ENCODE measurements around the gene DHRS7. TPM values are rescaled to one million over a fixed set of nuclear protein-coding genes. Genes with fewer than 3 reads are reported as not detected.

DHRS7 gene
- total and polyA plus RNA-seq, 2 of the 8 experiments (the other 6 are each of a cell fraction or from before 2014, with no cell fraction given), result 10.8 to 27.5 TPM

GRCh38 chr14:60178164-60178563 is 13.0 kb upstream of the DHRS7 start:
- no peaks in the 10 kb centered on the region for H3K4me1 ChIP-seq (replicated peaks in 1 of 4; ENCODE audit: control insufficient read depth in 3 of 4, insufficient read depth in 4 of 4, low read length in 3 of 4)
- H2AK5ac ChIP-seq (ENCODE audit: low read depth, low read length), result no peak overlapping the region
- H3K9ac ChIP-seq (replicated peaks in 1 of 4; ENCODE audit: extremely low read depth in 1 of 4, low read depth in 3 of 4, low read length in 3 of 4), result no peak overlapping the region
- WGBS, 2 experiments (ENCODE audit: extremely low coverage in 1 of 2, insufficient coverage in 1 of 2, insufficient read length in 1 of 2, insufficient replicate concordance in 2 of 2, low coverage in 1 of 2, low lambda C conversion rate in 2 of 2, missing lambda C conversion rate in 1 of 2), result 96% methylated on average over 1 of the region's 1 CpG; no CpG with 5 or more reads in 1 of the 2 experiments
- no peak overlapping the region for H3K4me2 ChIP-seq (ENCODE audit: insufficient read depth in 1 of 2, low read depth in 2 of 2, low read length in 2 of 2)
- ChIA-PET POLR2A (ENCODE audit: partially characterized antibody) (no interaction called here), CTCF (ENCODE audit: partially characterized antibody) (no interaction called here)
- no peak overlapping the region for H2BK12ac ChIP-seq (ENCODE audit: low read depth, low read length)
- TF ChIP-seq KDM1A (IDR thresholded peaks at IDR 0.05; ENCODE audit: borderline replicate concordance, low read length) (peak; percentile 75), ZNF274 (IDR thresholded peaks at IDR 0.05; ENCODE audit: borderline replicate concordance, extremely low read depth, low read length) (no peak), HDAC2 (IDR thresholded peaks at IDR 0.05; ENCODE audit: borderline replicate concordance in 1 of 2, low read depth in 2 of 2, low read length in 2 of 2) (peak in 1 of 2 experiments; percentile 69; a peak in 1 of 4 replicates), SAP30 (IDR thresholded peaks at IDR 0.05; ENCODE audit: insufficient read depth, insufficient replicate concordance, low read length) (no peak), GABPA (IDR thresholded peaks at IDR 0.05; ENCODE audit: borderline replicate concordance, insufficient read depth, low read length) (no peak), HDAC6 (IDR thresholded peaks at IDR 0.05; ENCODE audit: low read depth, low read length) (no peak)
- no peaks in the 10 kb centered on the region for H3K79me2 ChIP-seq (ENCODE audit: control insufficient read depth in 1 of 2, insufficient read depth in 2 of 2, low read length in 2 of 2)
- no peak for FAIRE-seq
- H3K56ac ChIP-seq (replicated peaks; ENCODE audit: insufficient read length, low read depth, low read length), result no peak overlapping the region
- no peak overlapping the region for H4K5ac ChIP-seq (ENCODE audit: insufficient read length, low read depth, low read length)
- no peak overlapping the region for H3K4me3 ChIP-seq (ENCODE audit: extremely low read depth in 1 of 4, insufficient read depth in 2 of 4, low read depth in 3 of 4, low read length in 4 of 4)
- no peak overlapping the region for H2BK15ac ChIP-seq (ENCODE audit: low read length)
- no peak overlapping the region for H2AFZ ChIP-seq (ENCODE audit: low read length)
- no peak for DNase-seq (ENCODE audit: low read depth in 1 of 2, low spot score in 2 of 2)
- no peak overlapping the region for H3K23ac ChIP-seq (ENCODE audit: insufficient read length)
- H3K79me1 ChIP-seq (ENCODE audit: low read depth, low read length), result no peaks in the 10 kb centered on the region
- H4K91ac ChIP-seq (replicated peaks; ENCODE audit: insufficient read length, low read length), result no peak overlapping the region
- no peaks in the 10 kb centered on the region for H4K20me1 ChIP-seq (replicated peaks in 1 of 2; ENCODE audit: control insufficient read depth in 1 of 2, insufficient read depth in 2 of 2, low read length in 2 of 2)
- H3K4ac ChIP-seq (replicated peaks; ENCODE audit: insufficient read length, low read depth, low read length), result no peak overlapping the region
- no peak overlapping the region for H2BK5ac ChIP-seq (ENCODE audit: low read depth, low read length)
- H2BK20ac ChIP-seq (ENCODE audit: low read length), result no peak overlapping the region
- H3K23me2 ChIP-seq (ENCODE audit: low read depth, low read length), result no peaks in the 10 kb centered on the region
- H3K18ac ChIP-seq (ENCODE audit: extremely low read depth, low read length), result no peak overlapping the region
- no peak overlapping the region for H2BK120ac ChIP-seq (replicated peaks; ENCODE audit: low read depth, low read length)
- H4K8ac ChIP-seq (ENCODE audit: extremely low read depth, insufficient read depth, low read length), result no peak overlapping the region
- H3K9me3 ChIP-seq (ENCODE audit: insufficient read depth in 2 of 2, low read depth in 1 of 2, low read length in 1 of 2), result peaks cover 0 to 6% of the 10 kb centered on the region in 2 experiments; a peak in 1 of 4 replicates
- no peaks in the 10 kb centered on the region for H3K27me3 ChIP-seq (replicated peaks in 1 of 4; ENCODE audit: control insufficient read depth in 3 of 4, extremely low read depth in 1 of 4, insufficient read depth in 3 of 4, low read length in 3 of 4)
- no peak overlapping the region for H3K27ac ChIP-seq (ENCODE audit: low read depth, low read length)
- H3K36me3 ChIP-seq (ENCODE audit: control insufficient read depth in 2 of 4, insufficient read depth in 4 of 4, low read length in 3 of 4), result no peaks in the 10 kb centered on the region
- no peak overlapping the region for H3K14ac ChIP-seq (ENCODE audit: insufficient read length)
